CD4-positive, alpha-beta T cell treated with Interleukin-6 at 100 ng/mL for 8 hours (primary cell): ENCODE data around the gene UPK3BL2.
"Not testable (repeated sequence)": the region's sequence is repeated elsewhere in the genome, so short reads cannot be mapped to it uniquely, and the experiment has no call there.

Experiments
- DNase-seq: peaks from one replicate; pipeline ENCODE4 v3.0.0-alpha.2; 2020; ENCODE audit warnings: mixed read lengths, low spot score

Gene UPK3BL2

GRCh38 chr7:102543596-102543995, at the start of gene UPK3BL2:
Gene UPK3BL2 (minus strand): TSS chr7:102543696. CDS start chr7:102543636, 60 bp downstream.
- not testable (repeated sequence) for DNase-seq

- not testable (repeated sequence) for DNase-seq
Measured at GRCh38 chr7:102592477-102593019, 49.1 kb upstream of the UPK3BL2 start.

GRCh38 chr7:102589857-102590256, 46.4 kb upstream of the UPK3BL2 start:
- not testable (repeated sequence) for DNase-seq

DNA sequence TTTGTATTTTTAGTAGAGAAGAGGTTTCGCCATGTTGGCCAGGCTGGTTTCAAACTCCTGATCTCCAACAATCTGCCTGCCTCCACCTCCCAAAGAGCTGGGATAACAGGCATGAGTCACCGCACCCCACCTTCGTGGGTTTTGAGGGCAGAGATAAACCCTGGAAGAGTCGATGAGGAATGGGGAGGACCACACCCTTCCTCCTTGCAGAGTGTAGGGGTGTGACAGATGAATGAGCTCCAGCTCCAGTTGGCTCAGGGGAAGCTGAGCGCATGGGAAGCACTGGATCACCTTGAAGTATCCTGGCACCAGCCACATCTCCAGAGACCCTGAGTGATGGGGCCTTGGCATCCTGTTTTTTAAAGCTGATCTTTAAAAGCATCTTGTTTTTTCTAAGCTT, 40.0 kb upstream of the UPK3BL2 start:
- DNase-seq: not testable (repeated sequence)

- not testable (repeated sequence) for DNase-seq
Measured at GRCh38 chr7:102581722-102582121, 38.2 kb upstream of the UPK3BL2 start.

- not testable (repeated sequence) for DNase-seq
Measured at GRCh38 chr7:102578486-102578885, 35.0 kb upstream of the UPK3BL2 start.

DNA sequence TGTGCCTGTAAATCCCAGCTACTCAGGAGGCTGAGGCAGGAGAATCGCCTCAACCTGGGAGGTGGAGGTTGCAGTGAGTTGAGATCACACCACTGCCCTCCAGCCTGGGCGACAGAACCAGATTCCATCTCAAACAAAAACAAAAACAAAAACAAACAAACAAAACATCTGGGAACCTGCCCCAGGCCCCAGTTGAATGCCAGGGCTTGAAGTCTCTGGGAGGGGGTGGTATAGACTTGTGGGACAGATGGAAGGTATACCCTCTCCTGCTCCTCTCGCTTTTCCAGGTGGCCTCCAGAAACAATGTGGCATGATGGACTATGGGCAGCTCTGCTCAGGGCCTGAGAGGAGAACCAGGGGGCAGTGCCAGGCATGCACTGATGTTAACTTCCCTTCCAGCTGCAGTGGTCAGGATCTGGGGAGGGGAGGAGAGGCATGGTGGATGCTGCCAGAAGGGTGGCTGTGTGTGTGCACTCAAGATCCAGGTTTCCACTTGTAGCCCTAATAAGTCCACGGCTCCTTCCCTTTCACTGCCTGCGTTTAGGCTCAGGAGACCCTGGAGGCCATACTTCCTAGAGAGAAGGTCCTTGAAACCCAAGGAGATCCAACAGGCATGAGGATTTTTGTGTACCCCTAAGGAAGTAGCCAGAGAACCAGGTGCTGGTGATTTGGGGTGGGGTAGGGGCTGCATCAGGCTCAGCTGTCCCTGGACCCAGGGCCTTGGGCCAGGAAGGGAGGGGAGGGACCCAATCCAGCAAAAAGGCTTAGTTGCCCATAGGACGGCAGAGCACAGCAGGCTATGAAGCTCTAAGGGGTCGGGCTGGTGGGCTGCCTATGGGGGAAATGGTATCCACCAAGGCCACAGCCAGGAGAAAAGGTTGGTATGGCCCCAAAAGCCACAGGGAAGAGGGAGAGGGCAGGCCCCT, 34.1 kb upstream of the UPK3BL2 start:
- not testable (repeated sequence) for DNase-seq

GRCh38 chr7:102576363-102576762, 32.9 kb upstream of the UPK3BL2 start:
- not testable (repeated sequence) for DNase-seq

GRCh38 chr7:102574607-102575006, 31.1 kb upstream of the UPK3BL2 start:
- not testable (repeated sequence) for DNase-seq

DNA sequence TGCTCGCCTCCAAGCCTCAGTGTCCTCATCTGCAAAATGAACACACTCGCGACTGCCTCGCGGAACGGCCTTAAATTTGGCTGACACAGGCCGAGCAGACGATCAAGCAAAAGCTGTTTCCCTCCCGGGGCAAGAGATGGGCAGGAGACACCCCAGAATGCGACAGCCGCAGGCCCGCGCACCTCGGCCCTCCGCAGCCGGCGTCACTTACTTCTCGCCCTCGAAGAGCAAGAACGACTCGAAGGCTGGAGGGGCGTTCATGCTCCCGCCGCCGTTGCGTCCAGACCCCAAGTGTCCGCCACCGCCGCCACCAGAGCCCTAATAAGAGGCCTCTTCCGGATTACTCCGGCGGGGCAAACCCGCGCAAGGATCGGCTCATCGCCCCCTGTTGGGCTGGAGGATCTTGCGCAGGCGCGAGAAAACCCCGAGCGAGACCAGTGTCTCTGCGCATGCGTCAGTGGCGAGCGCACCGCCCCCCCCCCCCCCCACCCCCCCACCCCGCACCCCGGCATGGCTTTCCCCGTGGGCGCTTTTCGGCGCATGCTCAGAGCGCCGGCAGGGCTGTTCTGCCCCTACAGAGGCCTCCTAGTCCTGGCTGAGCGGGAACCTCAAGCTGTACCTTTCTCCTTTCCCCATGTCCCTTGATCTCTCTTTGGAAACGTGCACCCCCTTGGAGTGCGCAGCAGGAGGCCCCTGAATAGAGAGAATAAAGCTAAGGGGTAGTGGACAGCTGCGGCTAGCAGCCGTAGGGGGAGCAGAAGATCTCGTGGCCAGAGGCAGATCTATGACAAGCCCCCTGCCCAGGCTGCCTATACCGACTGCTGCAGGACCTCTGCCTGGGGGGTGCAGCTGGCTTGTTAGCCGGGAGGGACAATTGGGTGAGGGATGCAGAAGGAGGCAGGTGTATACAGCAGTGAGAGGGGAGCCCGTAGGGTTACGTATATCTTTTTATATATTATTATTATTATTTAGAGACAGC, 29.1 kb upstream of the UPK3BL2 start, which contains the start of gene POLR2J3:
TSS of gene POLR2J3 (minus strand) at position 323 of the 979 bp plus-strand sequence. CDS start at position 261, 62 bp downstream.
- DNase-seq: peak; percentile 97

DNA sequence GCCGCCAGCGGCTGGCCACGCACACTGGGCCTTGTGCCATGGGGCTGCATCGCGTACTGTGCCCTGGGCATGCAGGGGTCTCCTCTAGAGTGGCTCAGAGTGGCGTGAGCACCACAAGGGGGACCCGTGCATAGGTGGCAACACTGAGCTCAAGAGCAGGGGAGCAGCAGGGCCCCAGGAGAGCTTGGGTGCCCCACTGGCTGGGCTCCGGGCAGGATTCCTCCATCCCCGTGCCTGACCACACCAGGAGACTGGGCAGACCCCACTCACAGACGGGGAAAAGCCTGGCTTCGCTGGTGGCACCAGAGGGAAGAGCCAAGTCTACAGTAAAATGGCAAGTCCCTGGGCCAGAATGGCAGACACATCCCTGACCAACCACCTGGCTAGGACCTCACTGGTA, 25.1 kb upstream of the UPK3BL2 start:
- not testable (repeated sequence) for DNase-seq

DNA sequence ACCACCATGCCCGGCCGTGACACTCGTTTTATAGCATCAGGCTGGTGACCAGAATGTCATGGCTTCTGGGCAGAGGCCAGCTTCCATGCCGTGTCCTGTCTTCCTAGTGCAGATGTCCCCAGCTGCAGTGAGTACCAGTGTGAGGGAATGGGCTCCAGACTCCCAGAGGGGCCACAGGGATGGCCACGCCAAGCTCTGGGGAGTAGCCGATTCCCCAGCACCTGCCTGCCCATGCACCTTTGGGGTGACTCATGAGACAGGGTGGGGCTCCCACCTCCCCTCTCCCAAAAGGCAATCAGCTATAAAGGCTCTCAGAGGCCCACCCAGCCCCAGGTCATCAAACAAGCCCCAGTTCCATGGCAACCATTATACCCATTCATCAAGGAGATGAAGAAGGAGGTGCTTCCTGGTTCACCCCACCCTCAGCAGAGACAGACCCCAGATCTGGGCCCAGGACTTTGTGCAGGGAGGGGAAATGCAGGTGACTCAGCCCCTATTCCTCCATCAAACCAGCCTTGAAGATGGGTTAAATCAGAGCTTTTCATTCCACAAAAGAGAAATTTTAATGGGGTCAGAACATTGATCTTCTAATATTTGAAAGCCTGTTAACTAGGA, 7.4 kb upstream of the UPK3BL2 start, which contains the start of gene SPDYE2:
TSS of gene SPDYE2 (plus strand) at position 419 of the 615 bp plus-strand sequence. CDS start 2,030 bp downstream, outside the sequence.
- not testable (repeated sequence) for DNase-seq

- not testable (repeated sequence) for DNase-seq
Measured at GRCh38 chr7:102546353-102546752, 2.9 kb upstream of the UPK3BL2 start.

GRCh38 chr7:102545288-102545687, 1.8 kb upstream of the UPK3BL2 start:
- DNase-seq: not testable (repeated sequence)

DNA sequence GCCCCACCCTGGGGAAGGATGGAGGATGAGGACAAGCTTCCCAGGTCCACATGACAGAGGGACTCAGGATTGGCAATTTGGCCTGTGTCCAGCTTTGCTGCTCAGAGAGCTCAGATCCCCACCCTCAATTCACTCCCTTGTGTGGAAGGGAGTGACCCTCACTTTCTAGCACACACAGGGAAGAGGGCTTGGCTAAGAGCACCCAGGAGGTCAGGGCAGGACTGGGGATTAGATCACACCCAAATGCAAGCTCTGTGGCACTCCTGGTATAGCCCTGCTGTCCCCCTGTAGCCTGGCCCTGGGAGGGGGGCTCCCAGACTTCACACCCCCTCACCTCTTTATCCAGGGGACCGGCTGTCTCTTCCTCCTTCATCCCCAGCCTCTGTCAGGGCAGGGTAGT, 876 bp upstream of the UPK3BL2 start:
- DNase-seq: not testable (repeated sequence)

DNA sequence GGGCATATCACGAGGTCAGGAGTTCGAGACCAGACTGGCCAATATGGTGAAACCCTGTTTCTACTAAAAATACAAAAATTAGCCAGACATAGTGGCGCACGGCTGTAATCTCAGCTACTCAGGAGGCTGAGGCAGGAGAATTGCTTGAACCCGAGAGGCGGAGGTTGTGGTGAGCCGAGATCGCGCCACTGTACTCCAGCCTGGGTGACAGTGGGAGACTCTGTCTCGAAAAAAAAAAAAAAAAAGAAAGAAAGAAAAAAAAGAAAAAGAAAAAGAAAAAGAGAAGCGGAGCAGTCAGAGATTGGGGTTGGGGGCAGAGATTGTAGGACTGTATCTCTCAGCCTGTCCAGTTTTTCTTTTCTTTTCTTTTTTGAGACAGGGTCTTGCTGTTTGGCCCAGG, 725 bp downstream of the UPK3BL2 start:
- DNase-seq: not testable (repeated sequence)

DNA sequence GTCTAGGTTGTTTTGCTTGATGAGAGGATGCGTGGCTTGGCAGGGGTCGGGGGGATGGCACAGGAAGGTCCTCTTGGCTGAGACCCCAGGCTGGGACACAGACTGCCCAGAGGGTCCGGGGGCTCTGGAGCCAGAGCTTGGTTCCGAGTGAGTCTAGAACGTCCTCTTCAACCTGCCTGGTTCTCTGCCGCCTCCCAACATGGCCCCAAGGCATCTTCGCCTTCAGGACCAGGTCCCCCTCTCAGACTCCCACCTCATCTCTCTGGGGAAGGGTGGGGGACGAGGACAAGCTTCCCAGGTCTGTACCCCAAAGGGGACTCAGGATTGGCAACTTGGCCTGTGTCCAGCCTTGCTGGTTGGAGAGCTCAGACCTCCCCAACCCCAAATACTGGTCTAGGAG, 1.4 kb downstream of the UPK3BL2 start:
- not testable (repeated sequence) for DNase-seq

DNA sequence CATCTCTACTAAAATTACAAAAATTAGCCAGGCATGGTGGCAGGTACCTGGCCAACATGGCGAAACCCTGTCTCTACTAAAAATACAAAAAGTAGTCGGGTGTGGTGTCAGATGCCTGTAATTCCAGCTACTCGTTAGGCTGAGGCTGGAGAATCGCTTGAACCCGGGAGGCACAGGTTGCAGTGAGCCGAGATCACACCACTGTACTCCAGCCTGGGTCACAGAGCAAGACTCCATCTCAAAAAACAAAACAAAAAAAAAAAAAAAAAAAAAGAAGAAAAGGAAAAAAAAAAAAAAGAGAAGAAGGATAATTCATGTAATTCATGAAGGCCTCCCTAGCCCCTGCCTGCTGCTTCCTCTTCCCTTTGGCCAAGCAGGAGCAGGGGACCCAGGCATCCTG, 2.9 kb downstream of the UPK3BL2 start:
- DNase-seq: not testable (repeated sequence)

DNA sequence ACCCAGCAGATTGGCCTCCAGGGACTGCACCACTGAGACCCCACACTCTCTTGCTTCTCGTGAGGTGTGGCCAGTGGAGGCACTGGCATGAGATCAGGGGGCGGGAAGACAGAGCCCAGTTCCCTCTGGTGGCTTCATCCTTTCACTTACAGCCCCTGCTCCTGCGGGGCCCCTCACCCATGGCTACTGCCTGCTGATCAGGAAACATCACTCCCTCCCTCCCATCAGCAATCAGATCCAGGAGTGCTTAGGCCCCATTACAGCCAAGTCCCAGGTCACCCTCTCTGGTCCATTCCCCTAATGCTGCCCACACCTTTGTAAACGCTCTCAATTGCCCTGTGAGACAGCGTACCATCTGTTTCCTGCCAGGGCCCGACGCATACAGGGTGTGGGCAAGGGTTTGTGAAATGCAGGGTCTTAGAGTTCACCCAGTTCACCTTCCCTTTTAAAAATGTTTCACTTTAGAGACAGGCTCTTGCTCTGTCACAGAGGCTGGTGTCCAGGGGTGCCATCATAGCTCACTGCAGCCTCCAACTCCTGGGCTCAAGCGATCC, 8.4 kb downstream of the UPK3BL2 start:
- not testable (repeated sequence) for DNase-seq

DNA sequence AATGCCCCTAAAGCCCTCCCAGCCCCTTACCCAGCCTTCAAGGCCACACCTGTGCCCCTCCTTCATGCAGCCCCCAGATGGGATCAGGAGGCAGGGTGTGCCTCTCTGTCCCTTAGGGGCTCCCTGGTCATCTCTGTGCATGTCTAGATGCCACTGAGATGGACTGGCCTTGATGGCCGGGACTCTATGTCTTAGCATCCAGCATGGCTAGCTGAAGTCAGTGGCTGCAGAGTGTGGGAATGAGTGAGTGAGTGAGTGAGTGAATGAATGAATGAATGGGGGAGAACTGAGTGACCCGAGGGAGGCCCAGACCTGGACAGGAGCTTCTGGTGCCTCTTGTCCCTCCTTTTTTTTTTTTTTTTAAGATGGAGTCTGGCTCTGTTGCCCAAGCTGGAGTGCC, 11.4 kb downstream of the UPK3BL2 start:
- not testable (repeated sequence) for DNase-seq

DNA sequence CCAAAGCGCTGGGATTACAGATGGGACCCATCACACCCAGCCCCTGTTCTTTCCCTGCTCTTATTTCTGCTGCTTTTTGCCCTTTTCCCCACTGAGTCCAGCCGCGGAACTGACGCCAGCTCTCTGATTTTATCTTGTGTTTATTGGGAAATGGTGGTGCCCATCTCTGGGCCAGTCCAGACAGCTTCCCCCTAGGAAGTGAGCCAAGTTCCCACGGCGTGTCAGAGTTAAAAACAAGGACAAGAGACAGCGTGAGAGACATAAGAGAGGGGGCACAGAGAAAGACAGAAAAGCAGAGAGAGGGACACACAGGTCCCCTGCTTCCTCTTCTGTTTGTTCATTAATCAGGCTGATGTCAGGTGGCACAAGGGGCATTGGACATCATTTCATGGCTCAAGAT, 11.9 kb downstream of the UPK3BL2 start:
- DNase-seq: not testable (repeated sequence)
